Astrocyte of the spinal cord (primary cell): ENCODE data around the gene SPAG9.

Experiments
- DNase-seq: peaks from one replicate; pipeline ENCODE4 v3.0.0; 2011; ENCODE audit warnings: low read depth, low spot score
- H3K4me3 ChIP-seq: 2 replicates; pipeline ENCODE4 v1.5.1; 2011; ENCODE audit warnings: low read depth, mild to moderate bottlenecking, low read length, moderate library complexity
- in situ Hi-C: cut with HindIII; loops from 2 replicates; pipeline ENCODE4 v1.10.0; 2017; ENCODE audit warnings: low sequenced_read_pairs
- TF ChIP-seq, protein P1 (sequence below): IDR thresholded peaks from 2 replicates; pipeline ENCODE4 v1.5.1; 2012; ENCODE audit warnings: low read depth, mild to moderate bottlenecking, low read length, inconsistent platforms

Gene SPAG9

DNA sequence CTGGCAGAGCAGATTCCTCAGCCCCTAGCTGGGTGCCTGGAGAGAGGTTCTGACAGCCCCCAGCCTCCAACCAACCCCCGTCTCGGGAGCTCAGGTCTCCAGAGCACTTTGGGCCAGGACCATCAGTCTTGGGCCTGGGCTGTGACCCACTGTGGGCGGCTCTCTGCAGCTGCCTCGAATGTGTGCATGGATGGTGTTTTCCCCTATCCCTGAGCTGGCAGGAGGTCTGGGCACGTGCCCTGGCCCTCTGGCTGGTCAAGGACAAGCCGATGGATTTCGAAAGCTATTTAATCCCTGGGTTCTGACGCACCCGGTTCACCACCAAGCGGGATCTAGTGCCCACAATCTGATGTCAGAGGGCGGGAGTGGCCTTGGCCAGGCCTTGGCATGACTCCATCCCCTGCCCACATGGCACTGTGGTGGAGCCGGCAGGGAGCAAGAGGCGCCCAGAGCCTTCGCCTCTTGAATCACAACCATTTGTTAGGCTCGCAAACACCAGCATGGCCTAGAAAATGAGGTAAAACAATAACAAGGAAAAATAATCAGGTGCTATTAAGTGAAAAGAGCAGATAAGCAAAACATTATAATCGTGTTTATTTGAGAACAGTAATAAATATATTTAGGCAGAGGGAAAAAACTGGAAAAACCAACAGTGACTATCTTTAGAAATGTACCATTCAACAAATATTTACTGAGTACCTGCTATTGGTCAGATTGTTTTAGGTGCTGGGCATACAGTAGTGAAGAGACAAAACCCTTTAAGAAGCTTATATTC lies 185.3 kb downstream of the SPAG9 start:
- TF ChIP-seq, protein P1, sequence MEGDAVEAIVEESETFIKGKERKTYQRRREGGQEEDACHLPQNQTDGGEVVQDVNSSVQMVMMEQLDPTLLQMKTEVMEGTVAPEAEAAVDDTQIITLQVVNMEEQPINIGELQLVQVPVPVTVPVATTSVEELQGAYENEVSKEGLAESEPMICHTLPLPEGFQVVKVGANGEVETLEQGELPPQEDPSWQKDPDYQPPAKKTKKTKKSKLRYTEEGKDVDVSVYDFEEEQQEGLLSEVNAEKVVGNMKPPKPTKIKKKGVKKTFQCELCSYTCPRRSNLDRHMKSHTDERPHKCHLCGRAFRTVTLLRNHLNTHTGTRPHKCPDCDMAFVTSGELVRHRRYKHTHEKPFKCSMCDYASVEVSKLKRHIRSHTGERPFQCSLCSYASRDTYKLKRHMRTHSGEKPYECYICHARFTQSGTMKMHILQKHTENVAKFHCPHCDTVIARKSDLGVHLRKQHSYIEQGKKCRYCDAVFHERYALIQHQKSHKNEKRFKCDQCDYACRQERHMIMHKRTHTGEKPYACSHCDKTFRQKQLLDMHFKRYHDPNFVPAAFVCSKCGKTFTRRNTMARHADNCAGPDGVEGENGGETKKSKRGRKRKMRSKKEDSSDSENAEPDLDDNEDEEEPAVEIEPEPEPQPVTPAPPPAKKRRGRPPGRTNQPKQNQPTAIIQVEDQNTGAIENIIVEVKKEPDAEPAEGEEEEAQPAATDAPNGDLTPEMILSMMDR, result no peak
- in situ Hi-C loops, result no loop called here
- H3K4me3 ChIP-seq, result no peak overlapping the region
- DNase-seq, result no peak

DNA sequence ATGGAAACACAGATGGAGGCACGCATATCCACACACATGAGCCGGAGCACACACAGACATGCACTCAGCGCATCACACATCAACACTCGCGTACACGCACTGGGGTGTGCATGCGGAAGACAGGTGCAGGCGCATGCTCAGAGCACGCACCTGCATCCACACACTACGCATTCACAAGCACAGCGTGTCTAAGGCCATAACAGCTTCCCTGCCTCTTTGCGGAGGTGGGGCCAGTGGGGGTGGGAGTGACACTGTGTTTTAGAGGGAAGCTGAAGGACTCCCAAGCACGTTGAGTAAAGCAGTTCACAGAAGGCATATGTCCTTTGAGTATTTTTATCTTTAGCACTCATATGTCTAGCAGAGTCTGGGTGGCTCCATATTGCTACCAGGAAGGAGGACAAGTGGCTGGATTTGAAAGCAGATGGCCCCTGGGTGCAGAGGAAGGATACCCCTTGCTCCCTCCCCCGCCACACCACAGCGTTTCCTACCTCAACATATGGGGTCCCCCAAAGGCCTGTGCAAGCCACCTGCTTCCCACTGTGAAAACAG lies 185.9 kb downstream of the SPAG9 start:
- no peak for DNase-seq
- no peak overlapping the region for H3K4me3 ChIP-seq
- in situ Hi-C loops, result no loop called here
- TF ChIP-seq, protein P1, result no peak

DNA sequence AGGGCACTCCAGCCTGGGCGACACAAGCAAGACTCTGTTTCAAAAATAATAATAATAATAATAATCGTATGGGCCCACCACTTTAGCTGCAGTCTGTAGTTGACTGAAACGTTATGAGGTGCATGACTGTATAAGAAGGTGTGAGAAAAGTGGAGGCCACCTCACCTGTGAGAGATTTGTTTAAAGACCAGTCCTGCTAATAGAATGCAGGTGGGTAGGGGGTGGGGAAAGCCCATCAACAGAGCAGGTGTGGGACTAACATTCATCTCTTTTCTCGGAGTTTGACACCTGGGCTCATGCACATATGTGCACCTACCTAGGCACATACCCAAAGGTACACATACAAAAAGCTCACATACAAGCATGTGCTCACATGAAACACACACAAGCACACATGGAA lies 186.5 kb downstream of the SPAG9 start:
- H3K4me3 ChIP-seq, result no peak overlapping the region
- in situ Hi-C loops, result no loop called here
- DNase-seq, result no peak
- TF ChIP-seq, protein P1, result no peak

DNA sequence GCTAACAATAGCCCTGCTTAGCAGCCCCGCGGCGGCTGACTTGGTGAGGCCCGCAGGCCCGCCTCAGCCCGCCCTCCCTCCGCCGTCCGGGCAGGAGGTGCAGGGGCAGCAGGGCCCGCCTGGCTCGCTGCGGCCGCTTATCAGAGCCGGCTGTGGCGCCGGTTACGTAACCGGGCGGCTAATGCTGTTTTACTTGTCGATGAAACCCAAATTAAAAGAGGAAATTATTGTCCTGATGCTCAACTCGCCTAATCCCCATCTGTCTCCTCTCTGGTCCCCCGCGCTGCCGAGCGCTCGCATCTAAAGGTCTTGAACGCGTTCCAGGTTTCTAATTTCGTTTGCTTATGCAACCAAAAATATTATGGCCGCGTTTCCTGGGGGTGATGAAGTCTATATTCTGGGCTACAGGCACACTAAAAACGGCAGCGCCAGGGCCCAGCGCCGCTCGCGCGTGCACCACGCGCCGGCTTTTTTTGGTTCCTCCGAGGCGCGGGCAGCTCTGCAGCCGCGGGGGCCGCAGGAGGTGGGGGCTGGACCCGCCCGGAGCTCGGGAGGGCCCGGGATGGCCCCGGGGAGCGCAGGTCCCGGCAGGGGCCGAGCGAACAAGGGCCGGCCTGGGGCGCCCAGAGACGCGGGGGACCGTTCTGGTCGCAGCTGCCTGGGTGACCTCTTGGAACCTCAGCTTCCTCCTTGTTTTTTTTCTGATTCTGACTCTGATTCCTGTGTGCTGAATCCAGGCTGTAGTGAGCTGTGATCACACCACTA lies 189.3 kb downstream of the SPAG9 start:
- TF ChIP-seq, protein P1, result no peak
- H3K4me3 ChIP-seq, result peak overlapping the region; percentile 25
- in situ Hi-C loops, result no loop called here
- peak; percentile 86 for DNase-seq

GRCh38 chr17:50928646-50929045 lies 192.0 kb downstream of the SPAG9 start:
- in situ Hi-C loops, result no loop called here
- TF ChIP-seq, protein P1, result no peak
- no peak overlapping the region for H3K4me3 ChIP-seq
- no peak for DNase-seq

- H3K4me3 ChIP-seq, result no peak overlapping the region
- DNase-seq, result no peak
- in situ Hi-C loops, result no loop called here
- TF ChIP-seq, protein P1, result no peak
Measured at GRCh38 chr17:50927287-50927686, 193.4 kb downstream of the SPAG9 start.
